Measurements from ENCODE around the gene NEDD9.
A peak's percentile ranks its signal among the peaks of the same experiment; 100 is the strongest.

Gene NEDD9

DNA sequence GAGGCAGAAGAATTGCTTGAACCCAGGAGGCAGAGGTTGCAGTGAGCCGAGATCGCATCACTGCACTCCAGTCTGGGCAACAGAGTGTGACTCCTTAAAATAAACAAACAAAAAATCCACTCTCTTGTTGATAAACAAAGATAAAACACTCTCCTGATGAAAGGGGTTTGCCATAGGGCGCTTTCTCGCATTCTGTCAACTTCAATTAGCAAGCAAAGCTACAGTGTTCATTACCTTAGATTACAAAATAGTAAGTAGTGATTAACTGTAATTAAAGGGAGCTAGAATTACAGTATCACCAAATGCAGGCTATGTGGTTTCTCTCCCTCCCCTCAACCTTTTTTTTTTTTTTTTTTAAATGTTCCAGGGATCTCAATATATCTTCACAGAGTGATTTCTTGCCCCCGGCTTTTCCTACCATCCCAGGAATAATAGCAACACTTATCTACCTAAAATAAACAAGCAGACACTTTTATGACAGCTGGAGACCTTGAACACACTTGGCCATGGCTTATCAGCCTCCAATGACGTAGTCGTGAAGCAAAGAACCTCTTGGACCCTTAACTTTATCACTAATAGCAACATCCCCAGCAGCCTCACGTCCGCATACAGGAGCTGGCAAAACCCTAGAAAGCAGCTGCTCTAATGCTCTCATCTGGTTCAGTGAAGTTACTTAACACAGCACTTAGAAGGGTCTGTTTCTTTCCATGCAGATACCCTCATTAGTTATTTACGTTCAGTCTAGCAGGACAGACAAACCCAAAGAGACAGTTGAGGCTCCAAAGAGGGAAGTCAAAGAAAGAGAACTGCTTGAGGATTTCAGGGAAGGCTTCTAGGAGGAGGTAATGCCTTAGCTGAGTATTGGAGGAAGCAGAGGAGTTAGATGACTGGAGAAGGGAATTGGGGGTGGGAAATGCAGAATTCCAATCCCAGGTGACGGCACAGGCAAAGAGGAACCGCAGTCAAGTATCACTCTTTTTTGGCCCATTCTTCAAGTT lies 37.9 kb upstream of the NEDD9 start:
- H3K4me1 Mint-ChIP-seq (ENCODE audit: low read depth): peaks cover 4% of the 10 kb centered on the region
- no peak overlapping the region for H3K27ac Mint-ChIP-seq
- no peak overlapping the region for H3K4me3 Mint-ChIP-seq

DNA sequence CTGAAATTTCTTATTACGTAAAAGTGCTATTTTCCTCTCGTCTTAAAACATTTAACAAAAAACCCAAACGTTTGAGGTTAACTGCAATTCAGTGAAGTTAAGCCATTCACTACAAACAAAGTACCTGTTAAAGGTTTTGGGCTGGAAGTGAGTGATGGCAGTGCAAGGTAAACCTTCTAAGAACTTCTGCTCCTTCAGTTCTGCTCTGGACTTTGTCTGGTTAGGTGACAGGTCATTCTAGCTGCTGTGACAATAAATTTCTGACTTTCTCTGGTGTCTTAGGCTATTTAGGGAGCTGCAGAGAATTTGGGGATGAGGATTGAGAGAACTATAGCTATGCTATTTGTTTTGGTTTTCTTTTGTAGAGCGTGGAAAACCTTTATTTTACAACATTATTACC lies 36.5 kb upstream of the NEDD9 start:
- Mint-ChIP-seq H3K9me3 (ENCODE audit: low read depth) (no peaks in the 10 kb centered on the region), H3K4me3 (no peak overlapping the region), H3K36me3 (peaks cover 24% of the 10 kb centered on the region), H3K4me1 (ENCODE audit: low read depth) (no peaks in the 10 kb centered on the region), H3K27me3 (no peaks in the 10 kb centered on the region), H3K27ac (no peak overlapping the region)

More for the DNA sequence above, 37.9 kb upstream of the NEDD9 start:
- Mint-ChIP-seq H3K9me3 (ENCODE audit: low read depth) (no peaks in the 10 kb centered on the region), H3K27me3 (no peaks in the 10 kb centered on the region), H3K36me3 (peaks cover 24% of the 10 kb centered on the region)

DNA sequence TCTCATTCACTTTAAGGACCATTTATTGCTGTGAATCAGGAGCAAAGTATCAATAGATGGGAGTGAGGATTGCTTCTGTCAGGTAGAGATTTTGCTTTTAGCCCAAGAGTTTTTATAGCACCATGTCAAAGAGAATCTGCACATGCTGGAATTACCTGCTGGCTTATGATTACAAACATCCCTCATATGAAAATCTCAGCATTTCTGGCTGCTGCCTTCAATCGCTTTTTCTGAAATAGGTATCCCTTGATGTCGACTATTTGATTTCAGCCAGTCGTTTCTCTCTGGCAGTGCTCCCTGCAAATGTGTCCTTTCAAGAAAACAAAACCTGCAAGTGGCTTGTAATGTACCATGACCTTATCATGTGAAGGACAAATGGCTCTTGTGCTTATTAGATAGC lies 34.5 kb upstream of the NEDD9 start:
- Mint-ChIP-seq H3K4me1 (ENCODE audit: low read depth) (peaks cover 1% of the 10 kb centered on the region), H3K27me3 (no peaks in the 10 kb centered on the region), H3K27ac (no peak overlapping the region), H3K36me3 (peaks cover 13% of the 10 kb centered on the region), H3K4me3 (no peak overlapping the region), H3K9me3 (ENCODE audit: low read depth) (no peaks in the 10 kb centered on the region)

DNA sequence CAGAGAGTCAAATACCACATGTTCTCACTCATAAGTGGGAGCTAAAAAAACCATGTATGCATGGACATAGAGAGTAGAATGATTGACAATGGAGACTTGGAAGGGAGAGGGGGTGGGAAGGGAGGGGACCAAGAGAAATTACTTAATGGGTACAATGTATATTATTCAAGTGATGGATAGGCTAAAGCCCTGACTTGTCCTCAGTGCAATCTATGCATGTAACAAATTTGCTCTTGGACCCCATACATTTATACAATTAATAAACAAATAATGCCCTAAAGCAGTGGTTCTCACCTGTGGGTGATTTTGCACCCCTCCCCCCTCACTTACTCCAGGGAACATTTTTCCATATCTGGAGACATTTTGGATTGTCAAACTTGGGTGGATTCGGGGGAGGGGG lies 33.5 kb upstream of the NEDD9 start:
- H3K4me3 Mint-ChIP-seq: no peak overlapping the region
- H3K27me3 Mint-ChIP-seq: no peaks in the 10 kb centered on the region
- H3K27ac Mint-ChIP-seq: no peak overlapping the region
- peaks cover 13% of the 10 kb centered on the region for H3K36me3 Mint-ChIP-seq
- peaks cover 5% of the 10 kb centered on the region for H3K4me1 Mint-ChIP-seq (ENCODE audit: low read depth)
- H3K9me3 Mint-ChIP-seq (ENCODE audit: low read depth): no peaks in the 10 kb centered on the region

DNA sequence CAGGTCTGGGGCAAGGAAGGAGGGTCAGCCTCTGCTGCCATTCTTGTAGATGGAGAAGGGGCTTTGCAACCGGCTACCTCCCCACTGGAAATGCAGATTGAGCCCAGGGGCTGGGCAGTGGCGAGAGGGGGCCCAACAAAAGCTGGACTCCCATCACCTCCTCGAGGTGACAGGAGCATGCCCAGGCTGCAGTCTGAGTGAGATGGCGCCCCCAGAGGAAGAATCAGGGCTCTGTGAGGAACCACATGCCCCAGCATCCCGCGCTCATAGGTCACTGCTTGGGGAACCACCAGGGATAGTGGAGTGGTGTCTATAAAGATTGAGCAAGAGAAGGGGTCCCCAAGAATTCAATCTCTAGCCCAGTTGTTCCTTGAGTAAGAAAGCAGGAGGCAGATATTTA lies 31.6 kb upstream of the NEDD9 start:
- no peak overlapping the region for H3K4me3 Mint-ChIP-seq
- no peak overlapping the region for H3K27ac Mint-ChIP-seq
- H3K4me1 Mint-ChIP-seq (ENCODE audit: low read depth): peaks cover 21% of the 10 kb centered on the region
- no peaks in the 10 kb centered on the region for H3K27me3 Mint-ChIP-seq
- H3K9me3 Mint-ChIP-seq (ENCODE audit: low read depth): no peaks in the 10 kb centered on the region
- H3K36me3 Mint-ChIP-seq: peaks cover 16% of the 10 kb centered on the region

DNA sequence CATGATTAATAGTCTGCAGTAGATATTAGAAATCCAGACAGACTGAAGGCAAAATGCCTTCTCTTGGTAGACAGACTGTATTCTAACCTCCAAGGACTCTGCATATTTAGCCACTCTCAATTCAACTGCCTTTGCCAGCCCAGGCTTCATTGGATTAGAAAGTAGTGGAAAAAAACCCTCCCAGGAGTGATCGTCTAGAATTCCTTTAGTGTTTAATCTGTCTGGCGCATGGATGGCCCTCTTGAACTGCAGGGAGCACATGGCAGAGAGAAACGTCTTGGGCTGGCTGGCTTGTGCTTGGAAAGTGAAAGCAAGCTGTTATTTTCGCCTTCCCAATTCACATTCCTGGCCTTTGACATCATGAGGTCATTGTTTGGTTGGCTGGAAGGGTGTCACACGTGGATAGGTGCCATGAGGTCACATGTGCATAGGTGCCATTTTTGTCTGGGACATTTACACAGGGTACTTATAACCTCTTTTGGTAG lies 30.9 kb upstream of the NEDD9 start:
- Mint-ChIP-seq H3K27ac (no peak overlapping the region), H3K9me3 (ENCODE audit: low read depth) (no peaks in the 10 kb centered on the region)

DNA sequence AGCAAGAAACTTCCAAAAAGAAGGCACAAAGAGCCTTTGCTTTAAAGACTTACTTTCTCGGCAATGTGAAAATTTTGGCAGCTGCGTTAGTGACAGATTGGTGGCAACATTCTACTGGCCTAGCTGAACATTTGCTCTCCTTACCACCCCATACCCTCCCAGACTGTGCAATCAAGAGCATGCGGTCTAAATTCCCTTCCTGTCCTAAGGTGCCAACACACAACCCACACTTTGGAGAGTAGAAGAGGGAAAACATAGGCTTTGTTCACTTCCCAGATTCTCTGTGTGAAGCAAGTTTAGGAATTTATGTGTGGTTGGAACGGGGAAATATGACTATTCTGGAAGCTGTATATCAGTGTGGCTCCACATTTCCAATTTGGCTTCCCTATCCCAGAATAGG lies 29.8 kb upstream of the NEDD9 start:
- H3K27ac Mint-ChIP-seq: peak overlapping the region; percentile 38
- no peak overlapping the region for H3K4me3 Mint-ChIP-seq
- H3K36me3 Mint-ChIP-seq: peaks cover 19% of the 10 kb centered on the region
- no peaks in the 10 kb centered on the region for H3K27me3 Mint-ChIP-seq
- no peaks in the 10 kb centered on the region for H3K9me3 Mint-ChIP-seq (ENCODE audit: low read depth)
- peaks cover 38% of the 10 kb centered on the region for H3K4me1 Mint-ChIP-seq (ENCODE audit: low read depth)

More for the DNA sequence above, 30.9 kb upstream of the NEDD9 start:
- Mint-ChIP-seq H3K4me3 (no peak overlapping the region), H3K4me1 (ENCODE audit: low read depth) (peaks cover 28% of the 10 kb centered on the region), H3K27me3 (no peaks in the 10 kb centered on the region), H3K36me3 (peaks cover 16% of the 10 kb centered on the region)

DNA sequence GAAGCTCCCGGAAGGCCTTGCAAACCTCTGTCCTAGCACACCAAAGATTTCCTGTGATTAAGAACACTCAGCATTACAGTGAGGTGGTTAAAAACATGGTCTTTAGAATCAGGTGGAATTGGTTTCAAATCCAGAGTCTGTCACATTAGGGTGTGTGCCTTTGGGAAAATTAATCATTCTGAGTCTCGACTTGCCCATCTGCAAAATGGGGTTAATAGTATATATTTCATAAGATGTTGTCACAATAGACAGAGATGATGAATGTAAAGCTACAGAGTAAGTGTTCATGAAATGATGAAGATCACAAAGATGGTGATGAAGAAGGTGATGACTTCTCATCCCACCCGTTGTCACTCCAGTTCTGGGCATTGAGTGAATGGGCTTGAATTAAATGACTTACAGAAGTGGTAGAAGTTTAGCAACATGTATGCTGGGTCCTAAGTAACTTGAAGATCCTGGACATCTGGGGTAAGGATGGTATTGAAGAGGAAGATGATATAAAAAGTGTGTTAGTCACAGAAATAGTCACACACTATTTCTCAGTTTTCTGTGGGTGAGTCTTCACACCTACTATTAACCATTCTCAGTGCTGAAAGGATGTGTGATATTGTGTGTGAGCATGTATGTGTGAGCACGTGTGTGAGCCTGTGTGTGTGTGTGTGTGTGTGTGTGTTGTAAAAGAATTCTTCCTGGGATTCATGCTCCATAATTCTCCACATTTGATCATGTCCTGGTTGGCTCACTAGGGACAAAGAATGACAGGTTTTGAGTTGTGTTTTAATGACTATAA lies 28.0 kb upstream of the NEDD9 start:
- H3K27ac Mint-ChIP-seq: no peak overlapping the region
- no peaks in the 10 kb centered on the region for H3K27me3 Mint-ChIP-seq
- H3K4me3 Mint-ChIP-seq: no peak overlapping the region
- H3K9me3 Mint-ChIP-seq (ENCODE audit: low read depth): no peaks in the 10 kb centered on the region
- H3K4me1 Mint-ChIP-seq (ENCODE audit: low read depth): peaks cover 38% of the 10 kb centered on the region
- peaks cover 16% of the 10 kb centered on the region for H3K36me3 Mint-ChIP-seq

DNA sequence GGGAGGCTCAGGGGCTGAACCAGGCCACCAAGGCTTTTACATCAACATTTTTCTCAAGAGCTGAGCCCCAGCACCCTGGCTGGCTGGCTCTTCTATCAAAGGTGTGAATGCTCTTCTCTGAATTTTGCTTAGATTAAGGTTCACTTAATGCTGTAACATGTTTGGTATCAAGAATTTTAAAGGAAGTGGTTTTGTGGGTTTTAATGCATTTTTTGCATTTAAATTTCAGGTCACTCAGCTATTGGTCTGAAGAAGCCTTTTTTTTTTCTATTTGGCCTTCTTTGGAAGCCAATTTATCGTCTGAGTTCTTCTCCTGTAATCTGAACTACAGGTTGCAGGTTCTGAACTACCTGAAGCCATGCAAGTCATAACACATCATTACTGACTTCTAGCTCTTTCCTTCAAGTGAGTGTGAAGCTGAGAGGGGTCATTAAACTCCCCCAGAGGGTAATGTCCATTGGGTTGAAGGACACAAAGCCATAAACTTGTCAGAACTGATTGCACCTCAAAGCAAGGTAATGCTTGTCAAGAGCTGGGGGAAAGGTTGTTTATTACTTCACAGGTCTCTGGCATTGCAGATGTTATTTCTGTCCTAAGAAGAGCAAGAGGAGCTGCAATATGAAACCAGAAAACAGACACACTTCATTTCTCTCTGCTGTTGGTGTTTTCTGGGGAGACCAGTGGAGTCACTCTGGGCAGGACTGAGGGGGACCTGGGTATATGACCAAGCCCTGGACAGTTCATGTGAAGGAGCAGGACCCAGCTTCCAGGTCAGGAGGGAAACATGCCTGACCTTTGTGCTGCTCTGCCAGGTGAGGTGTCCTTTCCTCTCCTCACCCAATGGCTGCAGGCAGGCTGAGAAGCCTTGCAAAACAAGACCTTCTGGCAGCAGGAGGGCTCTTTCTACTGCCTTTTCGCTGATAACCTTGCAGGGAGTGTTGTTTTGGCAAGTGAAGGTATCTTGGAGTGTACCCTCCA lies 26.1 kb upstream of the NEDD9 start:
- Mint-ChIP-seq H3K27me3 (no peaks in the 10 kb centered on the region), H3K9me3 (ENCODE audit: low read depth) (no peaks in the 10 kb centered on the region), H3K27ac (peak overlapping the region; percentile 41)

DNA sequence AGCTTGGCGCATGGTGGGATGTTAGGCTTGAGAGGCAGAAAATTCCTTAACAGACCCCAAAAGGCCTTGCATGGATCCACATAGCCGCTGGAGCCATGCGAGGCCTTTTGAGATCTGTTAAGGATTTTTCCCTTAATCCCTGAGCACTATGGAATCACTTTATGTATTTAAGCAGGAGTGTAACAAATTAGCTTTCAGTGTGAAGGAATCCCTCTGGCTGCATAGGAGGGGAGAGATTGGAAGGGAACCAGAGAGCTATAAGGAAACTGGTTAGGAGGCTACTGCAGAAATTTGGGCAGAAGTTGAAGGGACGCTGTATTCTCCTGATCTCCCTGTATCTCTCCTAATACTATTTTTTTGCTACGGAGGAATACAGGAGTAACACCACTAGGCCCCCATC lies 23.1 kb upstream of the NEDD9 start:
- H3K27ac Mint-ChIP-seq: no peak overlapping the region
- no peak overlapping the region for H3K4me3 Mint-ChIP-seq
- H3K36me3 Mint-ChIP-seq: peaks cover 28% of the 10 kb centered on the region
- peaks cover 30% of the 10 kb centered on the region for H3K4me1 Mint-ChIP-seq (ENCODE audit: low read depth)
- H3K27me3 Mint-ChIP-seq: no peaks in the 10 kb centered on the region
- no peaks in the 10 kb centered on the region for H3K9me3 Mint-ChIP-seq (ENCODE audit: low read depth)

More for the DNA sequence above, 26.1 kb upstream of the NEDD9 start:
- peaks cover 20% of the 10 kb centered on the region for H3K36me3 Mint-ChIP-seq
- peak overlapping the region; percentile 27 for H3K4me3 Mint-ChIP-seq
- H3K4me1 Mint-ChIP-seq (ENCODE audit: low read depth): peaks cover 38% of the 10 kb centered on the region

DNA sequence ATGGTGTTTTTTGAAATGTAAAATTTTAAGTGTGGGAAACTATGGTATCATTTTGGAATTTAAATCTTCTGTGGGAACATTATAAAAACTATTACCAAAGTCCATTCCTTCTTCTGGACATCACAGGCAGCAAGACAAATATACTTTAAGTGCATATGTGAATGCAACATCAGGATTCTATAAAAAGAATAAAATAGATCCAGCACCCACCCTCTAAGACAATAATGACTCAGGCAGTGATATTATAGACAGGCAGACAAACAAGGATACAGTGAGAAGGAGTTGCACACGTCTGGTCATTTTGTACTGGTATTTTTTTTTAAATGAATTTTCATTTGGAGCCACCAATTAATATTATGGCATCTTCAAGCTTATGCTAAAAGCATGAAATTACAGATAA lies 21.1 kb upstream of the NEDD9 start:
- Mint-ChIP-seq H3K27ac (no peak overlapping the region), H3K36me3 (peaks cover 40% of the 10 kb centered on the region), H3K9me3 (ENCODE audit: low read depth) (peaks cover 6% of the 10 kb centered on the region), H3K4me1 (ENCODE audit: low read depth) (peaks cover 12% of the 10 kb centered on the region), H3K27me3 (no peaks in the 10 kb centered on the region), H3K4me3 (no peak overlapping the region)

DNA sequence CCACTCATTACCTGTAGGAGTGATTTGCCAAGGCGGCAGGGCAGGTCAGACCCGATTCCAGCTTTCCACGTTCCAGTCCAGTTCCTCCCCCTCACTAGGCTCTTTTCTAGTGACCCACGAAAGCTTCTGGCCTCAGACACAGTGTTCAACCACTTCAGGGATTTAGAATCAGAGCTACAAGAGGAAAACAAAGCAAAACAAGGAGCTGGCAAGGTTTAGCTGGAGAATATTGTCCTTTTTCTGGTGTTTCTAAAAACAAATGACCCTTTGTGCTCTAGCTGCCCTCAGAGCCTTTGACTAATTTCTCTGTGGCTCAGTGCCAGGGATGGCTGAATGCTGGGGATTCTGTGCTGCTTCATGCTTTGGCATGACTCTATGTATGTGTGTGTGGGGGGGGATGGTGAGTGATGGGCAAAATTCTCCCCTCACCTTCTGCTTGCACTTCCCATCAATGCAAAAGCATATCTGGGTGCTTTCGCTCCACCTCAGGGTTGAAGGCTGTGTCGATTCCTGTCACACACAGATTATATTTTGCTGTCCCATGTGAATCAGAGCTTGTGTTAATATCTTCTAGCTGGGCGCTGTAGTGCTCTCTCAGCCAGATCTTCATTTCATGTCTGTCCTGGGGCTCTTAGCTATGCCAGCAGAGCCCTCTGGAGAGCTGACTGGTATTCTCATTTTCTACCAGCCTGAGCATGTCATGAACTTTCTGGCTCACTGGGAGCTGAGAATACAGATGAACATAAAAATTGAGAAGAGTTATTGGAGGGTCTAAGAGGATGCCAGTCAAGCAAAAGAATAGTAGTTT lies 19.3 kb upstream of the NEDD9 start:
- Mint-ChIP-seq H3K27ac (no peak overlapping the region), H3K36me3 (peaks cover 45% of the 10 kb centered on the region), H3K4me1 (ENCODE audit: low read depth) (no peaks in the 10 kb centered on the region), H3K4me3 (no peak overlapping the region), H3K27me3 (no peaks in the 10 kb centered on the region), H3K9me3 (ENCODE audit: low read depth) (peaks cover 6% of the 10 kb centered on the region)

DNA sequence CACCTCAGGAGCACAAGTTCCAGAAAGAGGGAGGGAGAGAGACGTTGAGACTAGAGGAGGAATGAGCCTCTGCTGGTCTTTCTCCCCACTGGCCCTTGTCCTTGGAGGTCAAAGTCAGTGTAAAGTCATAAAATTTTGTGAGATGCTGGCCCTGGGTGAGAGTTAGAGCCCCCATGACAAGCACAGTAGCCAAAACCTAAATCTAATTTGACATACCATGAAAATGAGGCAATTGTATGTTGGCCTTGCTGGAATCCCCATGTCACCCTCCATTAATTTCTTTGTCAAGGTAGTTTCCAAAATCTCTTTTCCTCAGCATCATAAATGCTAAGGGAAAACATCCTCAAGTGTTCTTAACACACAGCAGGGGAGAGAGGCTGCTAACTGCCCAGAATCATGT lies 17.6 kb upstream of the NEDD9 start:
- H3K9me3 Mint-ChIP-seq (ENCODE audit: low read depth): peaks cover 6% of the 10 kb centered on the region

More for the DNA sequence above, 17.6 kb upstream of the NEDD9 start:
- no peak overlapping the region for H3K27ac Mint-ChIP-seq
- no peak overlapping the region for H3K4me3 Mint-ChIP-seq
- H3K36me3 Mint-ChIP-seq: peaks cover 42% of the 10 kb centered on the region
- H3K4me1 Mint-ChIP-seq (ENCODE audit: low read depth): peaks cover 3% of the 10 kb centered on the region
- H3K27me3 Mint-ChIP-seq: no peaks in the 10 kb centered on the region
